Neural crest cell (in vitro differentiated cells): ENCODE data around the gene SFXN1. TPM values are rescaled to one million over a fixed set of nuclear protein-coding genes. Genes with fewer than 3 reads are reported as not detected.

Experiments used
- DNase-seq: peaks from one replicate; pipeline ENCODE4 v3.0.0; 2021; ENCODE audit warnings: low read depth, mixed read lengths, low spot score
- H3K27ac Mint-ChIP-seq: one replicate; pipeline ENCODE4 v1.8.0; 2021; ENCODE audit warnings: mild to moderate bottlenecking, mixed read lengths; ENCODE audit not compliant: unreplicated experiment
- H3K27me3 Mint-ChIP-seq: 2 replicates; pipeline ENCODE4 v1.8.0; 2021; ENCODE audit warnings: low read depth, mild to moderate bottlenecking, mixed read lengths
- H3K36me3 Mint-ChIP-seq: 2 replicates; pipeline ENCODE4 v1.8.0; 2021; ENCODE audit warnings: low read depth, mild to moderate bottlenecking, mixed read lengths
- H3K4me1 Mint-ChIP-seq: 2 replicates; pipeline ENCODE4 v1.8.0; 2021; ENCODE audit warnings: mixed read lengths
- H3K4me3 Mint-ChIP-seq: one replicate; pipeline ENCODE4 v1.8.0; 2021; ENCODE audit warnings: mild to moderate bottlenecking, mixed read lengths
- H3K9me3 Mint-ChIP-seq: 2 replicates; pipeline ENCODE4 v1.8.0; 2021; ENCODE audit warnings: mixed read lengths
- CTCF ChIP-seq: fragments of 200-600 bp; sonication (generic); conservative IDR thresholded peaks from 2 replicates; pipeline ENCODE4 v1.5.0; 2021; ENCODE audit warnings: antibody characterized with exemption, mild to moderate bottlenecking
- total RNA-seq: library from RNA; stranded (reverse); gene quantifications from 2 replicates; pipeline ENCODE4 v1.2.1, GENCODE V29; 2021

The SFXN1 gene
- total RNA-seq, 1 donor from 2014 or later, result 103 TPM

- Mint-ChIP-seq H3K9me3 (no peaks in the 10 kb centered on the region), H3K4me3 (no peak overlapping the region), H3K27me3 (peaks cover 54% of the 10 kb centered on the region), H3K36me3 (no peaks in the 10 kb centered on the region), H3K27ac (no peak overlapping the region), H3K4me1 (peaks cover 10% of the 10 kb centered on the region)
- no peak for DNase-seq
- no peak for TF ChIP-seq CTCF
These were observed 6.7 kb upstream of the SFXN1 start for GRCh38 chr5:175471628-175472027.

GRCh38 chr5:175472378-175472777 lies 6.0 kb upstream of the SFXN1 start:
- no peak overlapping the region for H3K4me3 Mint-ChIP-seq
- peaks cover 10% of the 10 kb centered on the region for H3K4me1 Mint-ChIP-seq
- H3K36me3 Mint-ChIP-seq, result no peaks in the 10 kb centered on the region
- peaks cover 50% of the 10 kb centered on the region for H3K27me3 Mint-ChIP-seq
- no peak for DNase-seq
- no peaks in the 10 kb centered on the region for H3K9me3 Mint-ChIP-seq
- H3K27ac Mint-ChIP-seq, result no peak overlapping the region
- TF ChIP-seq CTCF, result no peak

GRCh38 chr5:175475248-175475647 lies 3.1 kb upstream of the SFXN1 start:
- H3K4me1 Mint-ChIP-seq, result peaks cover 23% of the 10 kb centered on the region

GRCh38 chr5:175477440-175477839 lies 920 bp upstream of the SFXN1 start:
- H3K36me3 Mint-ChIP-seq, result peaks cover 13% of the 10 kb centered on the region
- H3K27me3 Mint-ChIP-seq, result peaks cover 39% of the 10 kb centered on the region
- H3K4me1 Mint-ChIP-seq, result peaks cover 29% of the 10 kb centered on the region
- peak overlapping the region; percentile 90 for H3K4me3 Mint-ChIP-seq
- H3K9me3 Mint-ChIP-seq, result no peaks in the 10 kb centered on the region
- TF ChIP-seq CTCF, result no peak
- H3K27ac Mint-ChIP-seq, result no peak overlapping the region
- DNase-seq, result no peak

More at GRCh38 chr5:175475248-175475647, 3.1 kb upstream of the SFXN1 start:
- Mint-ChIP-seq H3K9me3 (no peaks in the 10 kb centered on the region), H3K4me3 (no peak overlapping the region), H3K36me3 (no peaks in the 10 kb centered on the region), H3K27me3 (peaks cover 42% of the 10 kb centered on the region), H3K27ac (no peak overlapping the region)
- no peak for TF ChIP-seq CTCF
- DNase-seq, result no peak

GRCh38 chr5:175478008-175478383 lies 364 bp upstream of the SFXN1 start:
- H3K4me3 Mint-ChIP-seq, result peak overlapping the region; percentile 90
- DNase-seq, result no peak
- peaks cover 29% of the 10 kb centered on the region for H3K4me1 Mint-ChIP-seq
- peaks cover 18% of the 10 kb centered on the region for H3K36me3 Mint-ChIP-seq
- peaks cover 34% of the 10 kb centered on the region for H3K27me3 Mint-ChIP-seq
- TF ChIP-seq CTCF, result no peak
- H3K9me3 Mint-ChIP-seq, result no peaks in the 10 kb centered on the region
- no peak overlapping the region for H3K27ac Mint-ChIP-seq
